MCF 10A (cell line): ENCODE results near the gene CABP7. TPM values are rescaled to one million over a fixed set of nuclear protein-coding genes. Genes with fewer than 3 reads are reported as not detected.

ENCODE experiments used
- BruUV-seq: library from RNA; stranded (reverse); fragments of 400-500 nt; replicated peaks from 2 replicates; lab custom pipeline; 2021; lab: Mats Ljungman, UMichigan
- CTCF ChIA-PET: fragments of 300-600 bp; sonication (Branson Sonifier 250); formaldehyde crosslinking; extraction: SDS; loops from one replicate; lab custom pipeline; 2021; ENCODE audit warnings: antibody characterized with exemption, inconsistent platforms; lab: Yijun Ruan, JAX
- POLR2A ChIA-PET: fragments of 300-600, 350-650 bp; sonication (Branson Sonifier 250); formaldehyde crosslinking; extraction: SDS; loops from one replicate; lab custom pipeline; 2020; ENCODE audit warnings: antibody characterized with exemption, inconsistent platforms; lab: Yijun Ruan, JAX
- DNase-seq: peaks from one replicate; pipeline ENCODE4 v3.0.0-alpha.2; 2018; ENCODE audit not compliant: unreplicated experiment
- H3K27ac Mint-ChIP-seq: one replicate; pipeline ENCODE4 v1.8.0; 2022; ENCODE audit warnings: mild to moderate bottlenecking, low read depth, mixed read lengths; ENCODE audit not compliant: unreplicated experiment
- H3K27me3 Mint-ChIP-seq: one replicate; pipeline ENCODE4 v1.8.0; 2022; ENCODE audit warnings: mixed read lengths; ENCODE audit not compliant: insufficient read depth, unreplicated experiment
- H3K36me3 Mint-ChIP-seq: one replicate; pipeline ENCODE4 v1.8.0; 2022; ENCODE audit warnings: mild to moderate bottlenecking, moderate library complexity, mixed read lengths; ENCODE audit not compliant: insufficient read depth, unreplicated experiment
- H3K4me1 Mint-ChIP-seq: one replicate; pipeline ENCODE4 v1.8.0; 2022; ENCODE audit warnings: mixed read lengths; ENCODE audit not compliant: insufficient read depth, unreplicated experiment
- H3K4me3 Mint-ChIP-seq: one replicate; pipeline ENCODE4 v1.8.0; 2022; ENCODE audit warnings: mild to moderate bottlenecking, moderate library complexity, mixed read lengths; ENCODE audit not compliant: unreplicated experiment
- H3K9me3 Mint-ChIP-seq: one replicate; pipeline ENCODE4 v1.8.0; 2022; ENCODE audit warnings: mixed read lengths; ENCODE audit not compliant: unreplicated experiment
- CTCF ChIP-seq: fragments of 200-600 bp; IDR thresholded peaks from one replicate; pipeline ENCODE4 v1.8.0; 2022; ENCODE audit warnings: antibody characterized with exemption, mild to moderate bottlenecking; ENCODE audit not compliant: unreplicated experiment
- intact Hi-C: fragments of 100-400 bp; cut with micrococcal nuclease; formaldehyde crosslinking; loops from 2 replicates; pipeline ENCODE4 v1.14.1; 2022
- total RNA-seq: library from RNA; stranded (reverse); gene quantifications from 2 replicates; pipeline ENCODE4 v1.2.3, GENCODE V29; 2022

The CABP7 gene
- total RNA-seq, 1 experiment from 2014 or later: not detected

DNA sequence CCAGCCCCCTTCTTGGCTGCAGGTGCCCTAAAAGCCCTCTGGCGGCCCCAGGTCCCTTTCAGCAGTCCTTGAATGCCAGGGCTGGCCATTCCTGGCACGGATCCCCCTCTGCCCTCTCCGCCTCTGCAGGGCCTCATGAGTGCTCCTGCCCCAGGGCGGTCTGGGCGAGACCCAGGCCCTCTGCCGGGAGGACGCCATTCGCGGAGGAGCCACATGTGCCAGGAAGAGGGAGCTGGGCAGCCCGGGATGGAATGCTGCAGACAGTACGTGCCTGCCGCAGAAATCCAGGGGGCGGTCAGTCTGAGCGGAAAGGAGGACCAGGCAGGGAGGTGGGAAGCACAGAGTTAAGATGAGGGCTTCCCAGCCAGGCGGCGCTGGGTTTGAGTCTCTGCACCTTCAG is 2.8 kb downstream of the CABP7 start:
- Mint-ChIP-seq H3K4me1 (no peaks in the 10 kb centered on the region), H3K36me3 (no peaks in the 10 kb centered on the region), H3K27ac (no peak overlapping the region), H3K9me3 (no peaks in the 10 kb centered on the region), H3K27me3 (no peaks in the 10 kb centered on the region), H3K4me3 (no peak overlapping the region)
- no peak for DNase-seq
- POLR2A ChIA-PET: no interaction called here
- no TSS peak for BruUV-seq
- no peak for TF ChIP-seq CTCF
- intact Hi-C loops: no loop called here
- CTCF ChIA-PET: interaction anchor here (1.0 kb wide), 2 partner anchors 131 to 385 kb away, joined by 3 to 5 read pairs; no protein-coding TSS in a partner anchor

GRCh38 chr22:29723766-29724165 is 4.0 kb downstream of the CABP7 start:
- Mint-ChIP-seq H3K4me3 (no peak overlapping the region), H3K9me3 (no peaks in the 10 kb centered on the region), H3K27me3 (no peaks in the 10 kb centered on the region), H3K36me3 (peaks cover 1% of the 10 kb centered on the region), H3K27ac (no peak overlapping the region), H3K4me1 (no peaks in the 10 kb centered on the region)
- no TSS peak for BruUV-seq
- CTCF ChIA-PET: interaction anchor here (1.6 kb wide), 1 partner anchor 281 kb away, joined by 3 read pairs; no protein-coding TSS in a partner anchor
- DNase-seq: no peak
- intact Hi-C loops: no loop called here
- POLR2A ChIA-PET: no interaction called here
- no peak for TF ChIP-seq CTCF

GRCh38 chr22:29724843-29725242 is 5.0 kb downstream of the CABP7 start:
- Mint-ChIP-seq H3K36me3 (peaks cover 7% of the 10 kb centered on the region), H3K4me3 (no peak overlapping the region), H3K27ac (no peak overlapping the region), H3K4me1 (no peaks in the 10 kb centered on the region), H3K9me3 (no peaks in the 10 kb centered on the region), H3K27me3 (no peaks in the 10 kb centered on the region)
- no TSS peak for BruUV-seq
- intact Hi-C loops: no loop called here
- POLR2A ChIA-PET: no interaction called here
- CTCF ChIA-PET: interaction anchor here (1.6 kb wide), 1 partner anchor 280 kb away, joined by 3 read pairs; no protein-coding TSS in a partner anchor
- no peak for DNase-seq
- TF ChIP-seq CTCF: no peak

- ChIA-PET POLR2A (no interaction called here), CTCF (interaction anchor here (0.8 kb wide), 1 partner anchor 324 kb away, joined by 3 read pairs; no protein-coding TSS in a partner anchor)
- BruUV-seq: no TSS peak
- Mint-ChIP-seq H3K4me3 (no peak overlapping the region), H3K36me3 (peaks cover 7% of the 10 kb centered on the region), H3K9me3 (no peaks in the 10 kb centered on the region), H3K4me1 (no peaks in the 10 kb centered on the region), H3K27ac (no peak overlapping the region), H3K27me3 (no peaks in the 10 kb centered on the region)
- DNase-seq: no peak
- TF ChIP-seq CTCF: no peak
- intact Hi-C loops: no loop called here
Measured at GRCh38 chr22:29726106-29726505, 6.3 kb downstream of the CABP7 start.
